Activated naive CD4-positive, alpha-beta T cell (primary cell): ENCODE measurements around the gene DHFR.
"Not testable (repeated sequence)": the region's sequence is repeated elsewhere in the genome, so short reads cannot be mapped to it uniquely, and the experiment has no call there.

Source experiments
- DNase-seq, 4 experiments: peaks; one replicate each; lab custom pipeline; 2025; lab: John Stamatoyannopoulos, UW

Gene DHFR

GRCh38 chr5:80654391-80655230, at the start of gene DHFR, which contains the start of gene MSH3:
Gene DHFR, minus strand, starts transcription at chr5:80654983. Its CDS starts 494 bp downstream, at chr5:80654489.
Gene MSH3, plus strand, starts transcription at chr5:80654652. Its CDS starts 76 bp downstream, at chr5:80654728.
- DNase-seq: peak; percentile 70 to 90 (median 80)

GRCh38 chr5:80704221-80704620, 49.4 kb upstream of the DHFR start:
- no peak for DNase-seq

- DNase-seq: no peak
Measured at GRCh38 chr5:80703747-80704146, 49.0 kb upstream of the DHFR start.

GRCh38 chr5:80703291-80703690, 48.5 kb upstream of the DHFR start:
- no peak for DNase-seq

- DNase-seq: no peak
Measured at GRCh38 chr5:80701597-80701996, 46.8 kb upstream of the DHFR start.

GRCh38 chr5:80698369-80698768, 43.6 kb upstream of the DHFR start:
- no peak for DNase-seq

GRCh38 chr5:80697100-80697499, 42.3 kb upstream of the DHFR start:
- DNase-seq: no peak

GRCh38 chr5:80696450-80696849, 41.7 kb upstream of the DHFR start:
- no peak for DNase-seq

- no peak for DNase-seq
Measured at GRCh38 chr5:80695666-80696065, 40.9 kb upstream of the DHFR start.

- DNase-seq: no peak
Measured at GRCh38 chr5:80689627-80690026, 34.8 kb upstream of the DHFR start.

GRCh38 chr5:80688648-80689420, 34.1 kb upstream of the DHFR start:
- DNase-seq: no peak

- DNase-seq: no peak
Measured at GRCh38 chr5:80686757-80687156, 32.0 kb upstream of the DHFR start.

GRCh38 chr5:80676706-80677105, 21.9 kb upstream of the DHFR start:
- no peak for DNase-seq

- peak in 3 of 4 experiments; percentile 16 to 33 (median 22) for DNase-seq
Measured at GRCh38 chr5:80672140-80672736, 17.5 kb upstream of the DHFR start.

GRCh38 chr5:80668016-80668969, 13.5 kb upstream of the DHFR start:
- DNase-seq: no peak

- DNase-seq: no peak
Measured at GRCh38 chr5:80667384-80667783, 12.6 kb upstream of the DHFR start.

GRCh38 chr5:80665057-80665456, 10.3 kb upstream of the DHFR start:
- no peak for DNase-seq

GRCh38 chr5:80662108-80662507, 7.3 kb upstream of the DHFR start:
- DNase-seq: no peak

- not testable (repeated sequence) for DNase-seq
Measured at GRCh38 chr5:80660661-80661060, 5.9 kb upstream of the DHFR start.

- no peak for DNase-seq
Measured at GRCh38 chr5:80659106-80659505, 4.3 kb upstream of the DHFR start.

GRCh38 chr5:80656425-80656824, 1.6 kb upstream of the DHFR start:
- no peak for DNase-seq
